H54 (cell line): ENCODE measurements around the gene MBTPS1.
"Not testable (repeated sequence)": the region's sequence is repeated elsewhere in the genome, so short reads cannot be mapped to it uniquely, and the experiment has no call there.

Experiments
- DNase-seq: peaks from one replicate; pipeline ENCODE4 v3.0.0; 2011; ENCODE audit warnings: low spot score, mixed read lengths; ENCODE audit not compliant: insufficient read length
- FAIRE-seq: peaks from 3 replicates; lab custom pipeline; 2011; peaks lifted over from hg19 to GRCh38; lab: Jason Lieb, UNC
- POLR2A ChIP-seq: IDR thresholded peaks from 2 replicates; pipeline ENCODE4 v1.6.1; 2011; ENCODE audit warnings: low read depth, mild to moderate bottlenecking, low read length

The MBTPS1 gene

GRCh38 chr16:84120023-84120422 is 3.3 kb upstream of the MBTPS1 start:
- FAIRE-seq (no peak), DNase-seq (no peak)
- TF ChIP-seq POLR2A = no peak

GRCh38 chr16:84119368-84119767 is 2.6 kb upstream of the MBTPS1 start:
- FAIRE-seq = no peak
- DNase-seq = no peak
- no peak for TF ChIP-seq POLR2A

GRCh38 chr16:84118315-84118714 is 1.6 kb upstream of the MBTPS1 start:
- not testable (repeated sequence) for FAIRE-seq, DNase-seq

GRCh38 chr16:84117494-84117843 is 727 bp upstream of the MBTPS1 start:
- DNase-seq = no peak
- no peak for TF ChIP-seq POLR2A
- no peak for FAIRE-seq

- TF ChIP-seq POLR2A = no peak
- no peak for FAIRE-seq
- peak; percentile 30 for DNase-seq
These were observed 623 bp downstream of the MBTPS1 start for GRCh38 chr16:84115919-84116719.

- FAIRE-seq, DNase-seq: not testable (repeated sequence)
These were observed 4.8 kb downstream of the MBTPS1 start for GRCh38 chr16:84111949-84112348.

GRCh38 chr16:84111525-84111924 is 5.2 kb downstream of the MBTPS1 start:
- FAIRE-seq (no peak), DNase-seq (no peak)
- no peak for TF ChIP-seq POLR2A

- DNase-seq (no peak), FAIRE-seq (no peak)
- TF ChIP-seq POLR2A = no peak
These were observed 6.2 kb downstream of the MBTPS1 start for GRCh38 chr16:84110527-84110926.

- DNase-seq = no peak
- FAIRE-seq = no peak
- no peak for TF ChIP-seq POLR2A
These were observed 7.0 kb downstream of the MBTPS1 start for GRCh38 chr16:84109598-84110335.

- no peak for TF ChIP-seq POLR2A
- FAIRE-seq (no peak), DNase-seq (no peak)
These were observed 8.8 kb downstream of the MBTPS1 start for GRCh38 chr16:84107921-84108320.

GRCh38 chr16:84105948-84106740 is 10.6 kb downstream of the MBTPS1 start:
- FAIRE-seq (no peak), DNase-seq (no peak)
- TF ChIP-seq POLR2A = no peak

GRCh38 chr16:84105301-84105815 is 11.4 kb downstream of the MBTPS1 start:
- DNase-seq (no peak), FAIRE-seq (no peak)
- TF ChIP-seq POLR2A = no peak

GRCh38 chr16:84104231-84104630 is 12.5 kb downstream of the MBTPS1 start:
- no peak for FAIRE-seq
- TF ChIP-seq POLR2A = no peak
- DNase-seq = no peak

- FAIRE-seq (peak; percentile 74), DNase-seq (no peak)
- no peak for TF ChIP-seq POLR2A
These were observed 13.1 kb downstream of the MBTPS1 start for GRCh38 chr16:84103678-84104077.
